ENCODE measurements around the gene C2orf81.

Gene C2orf81

GRCh38 chr2:74368499-74368898, 52.9 kb downstream of the C2orf81 start:
- no peak for FAIRE-seq
- TF ChIP-seq TAF1 (IDR thresholded peaks at IDR 0.05; ENCODE audit: low read depth, low read length) (no peak), POU2F2 (IDR thresholded peaks at IDR 0.05; ENCODE audit: low read depth, low read length) (no peak), SPI1 (IDR thresholded peaks at IDR 0.05; ENCODE audit: low read depth, low read length) (no peak), PAX5 (IDR thresholded peaks at IDR 0.05; ENCODE audit: insufficient read depth, low read length, severe bottlenecking) (no peak), POLR2AphosphoS5 (IDR thresholded peaks at IDR 0.05; ENCODE audit: low read depth, low read length) (no peak), POLR2A (IDR thresholded peaks at IDR 0.05; ENCODE audit: low read depth, low read length) (no peak)
- no peak for DNase-seq (ENCODE audit: insufficient read length, low spot score)

GRCh38 chr2:74367789-74368188, 53.6 kb downstream of the C2orf81 start:
- no peak for FAIRE-seq
- no peak for DNase-seq (ENCODE audit: insufficient read length, low spot score)
- TF ChIP-seq POLR2AphosphoS5 (IDR thresholded peaks at IDR 0.05; ENCODE audit: low read depth, low read length), result no peak
- TF ChIP-seq PAX5 (IDR thresholded peaks at IDR 0.05; ENCODE audit: insufficient read depth, low read length, severe bottlenecking), result no peak
- TF ChIP-seq POU2F2 (IDR thresholded peaks at IDR 0.05; ENCODE audit: low read depth, low read length), result no peak
- TF ChIP-seq SPI1 (IDR thresholded peaks at IDR 0.05; ENCODE audit: low read depth, low read length), result no peak
- no peak for TF ChIP-seq TAF1 (IDR thresholded peaks at IDR 0.05; ENCODE audit: low read depth, low read length)
- no peak for TF ChIP-seq POLR2A (IDR thresholded peaks at IDR 0.05; ENCODE audit: low read depth, low read length)

GRCh38 chr2:74366036-74366435, 55.4 kb downstream of the C2orf81 start:
- DNase-seq (ENCODE audit: insufficient read length, low spot score) (no peak), FAIRE-seq (no peak)
- TF ChIP-seq POU2F2 (IDR thresholded peaks at IDR 0.05; ENCODE audit: low read depth, low read length) (no peak), TAF1 (IDR thresholded peaks at IDR 0.05; ENCODE audit: low read depth, low read length) (no peak), POLR2A (IDR thresholded peaks at IDR 0.05; ENCODE audit: low read depth, low read length) (no peak), POLR2AphosphoS5 (IDR thresholded peaks at IDR 0.05; ENCODE audit: low read depth, low read length) (no peak), PAX5 (IDR thresholded peaks at IDR 0.05; ENCODE audit: insufficient read depth, low read length, severe bottlenecking) (no peak), SPI1 (IDR thresholded peaks at IDR 0.05; ENCODE audit: low read depth, low read length) (no peak)

GRCh38 chr2:74364533-74365505, 56.6 kb downstream of the C2orf81 start:
- DNase-seq (ENCODE audit: insufficient read length, low spot score) (no peak), FAIRE-seq (no peak)
- no peak for TF ChIP-seq POLR2AphosphoS5 (IDR thresholded peaks at IDR 0.05; ENCODE audit: low read depth, low read length)
- no peak for TF ChIP-seq POLR2A (IDR thresholded peaks at IDR 0.05; ENCODE audit: low read depth, low read length)
- TF ChIP-seq TAF1 (IDR thresholded peaks at IDR 0.05; ENCODE audit: low read depth, low read length), result no peak
- TF ChIP-seq SPI1 (IDR thresholded peaks at IDR 0.05; ENCODE audit: low read depth, low read length), result no peak
- TF ChIP-seq PAX5 (IDR thresholded peaks at IDR 0.05; ENCODE audit: insufficient read depth, low read length, severe bottlenecking), result no peak
- TF ChIP-seq POU2F2 (IDR thresholded peaks at IDR 0.05; ENCODE audit: low read depth, low read length), result no peak

Data from GM12891 (cell line).